DMS 273 (cell line): ENCODE measurements around the gene CLEC16A.
A peak's percentile ranks its signal among the peaks of the same experiment; 100 is the strongest.

Experiments
- DNase-seq: peaks from one replicate; lab custom pipeline; 2025; ENCODE audit not compliant: unreplicated experiment; lab: John Stamatoyannopoulos, UW

Gene CLEC16A

DNA sequence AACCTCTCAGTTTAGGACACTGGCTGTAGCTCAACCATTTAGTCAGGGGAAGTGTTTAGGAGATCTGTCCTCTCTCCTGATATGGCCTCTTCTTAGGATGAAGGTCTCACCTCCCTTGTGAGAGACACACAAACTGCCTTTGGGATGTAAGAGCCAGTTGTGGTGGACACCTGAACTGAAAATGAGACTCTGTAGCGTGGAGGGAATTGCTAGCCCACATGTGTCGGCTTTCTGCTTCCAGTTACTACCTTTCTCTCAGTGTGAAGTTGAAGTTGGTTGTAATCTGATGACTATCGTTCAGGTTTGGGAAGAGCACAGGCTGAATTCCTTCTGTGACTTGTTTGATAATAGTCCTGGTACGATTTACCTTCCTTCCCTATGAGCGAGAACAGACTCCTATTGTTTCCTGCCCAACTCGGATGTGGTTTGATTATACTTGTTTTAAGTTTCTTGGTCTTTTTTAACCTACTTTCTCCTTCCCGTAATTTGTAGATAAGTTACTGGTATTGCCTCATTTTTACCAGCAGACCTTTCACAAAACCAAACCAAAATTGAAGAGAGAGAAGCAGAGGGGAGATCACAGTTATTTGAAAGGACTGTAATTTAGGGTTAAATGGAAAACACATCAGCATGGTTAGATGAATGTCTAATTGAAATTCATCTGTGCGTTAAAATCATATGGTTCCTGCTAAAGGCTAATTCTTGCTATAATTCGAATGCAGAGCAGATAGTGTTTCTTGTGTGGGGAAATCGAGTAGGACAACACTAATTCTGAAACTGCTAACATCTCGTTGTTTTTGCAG lies 43.2 kb downstream of the CLEC16A start:
- DNase-seq: no peak

DNA sequence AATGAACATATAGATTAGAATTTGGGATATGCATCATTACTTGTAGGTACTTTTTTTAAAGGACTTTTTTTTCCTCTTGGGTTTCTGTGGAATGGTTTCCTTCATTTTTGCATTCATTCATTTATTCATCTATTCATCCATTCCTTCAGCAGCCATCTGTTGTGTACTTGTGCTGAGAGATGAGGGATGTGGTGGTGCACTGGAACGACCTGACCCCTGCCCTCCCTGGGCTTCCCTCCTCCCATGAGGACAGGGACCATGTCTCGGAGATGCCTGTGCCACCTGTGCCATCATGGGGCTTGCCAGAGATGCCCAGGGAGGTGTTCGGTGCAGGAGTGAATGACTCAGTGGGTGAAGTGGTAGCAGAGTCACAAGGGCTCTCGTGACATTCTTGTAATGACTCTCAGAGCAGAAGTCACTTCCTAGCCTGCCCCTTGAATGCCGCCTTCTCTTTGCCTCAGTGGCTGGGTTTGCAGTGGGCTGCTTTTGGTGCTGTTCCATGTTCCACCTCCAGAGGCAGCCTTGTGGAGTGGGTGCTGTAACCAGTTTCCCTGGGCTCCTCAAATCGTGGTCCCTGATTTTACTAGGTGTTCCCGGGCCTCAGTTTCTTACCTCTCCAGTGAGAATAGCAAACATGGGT lies 43.9 kb downstream of the CLEC16A start:
- DNase-seq: peak; percentile 32

DNA sequence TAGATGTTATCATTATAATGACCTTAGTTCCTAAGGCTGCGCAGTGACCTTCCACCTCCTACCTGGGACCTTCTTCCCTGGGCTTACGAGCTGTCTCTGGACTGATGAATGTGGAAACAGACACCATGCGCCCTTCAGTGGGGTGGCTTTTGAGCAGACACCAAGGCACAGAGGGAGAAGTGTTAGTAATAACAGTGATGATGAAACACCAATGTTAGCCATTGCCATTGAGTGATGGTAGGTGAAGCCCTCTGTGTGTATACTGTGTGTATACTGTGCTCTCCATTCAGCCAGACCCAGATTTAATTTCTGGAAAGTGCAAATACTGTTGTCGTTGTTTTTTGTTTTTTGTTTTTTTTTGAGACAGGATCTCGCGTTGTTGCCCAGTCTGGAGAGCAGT lies 44.5 kb downstream of the CLEC16A start:
- DNase-seq: no peak

DNA sequence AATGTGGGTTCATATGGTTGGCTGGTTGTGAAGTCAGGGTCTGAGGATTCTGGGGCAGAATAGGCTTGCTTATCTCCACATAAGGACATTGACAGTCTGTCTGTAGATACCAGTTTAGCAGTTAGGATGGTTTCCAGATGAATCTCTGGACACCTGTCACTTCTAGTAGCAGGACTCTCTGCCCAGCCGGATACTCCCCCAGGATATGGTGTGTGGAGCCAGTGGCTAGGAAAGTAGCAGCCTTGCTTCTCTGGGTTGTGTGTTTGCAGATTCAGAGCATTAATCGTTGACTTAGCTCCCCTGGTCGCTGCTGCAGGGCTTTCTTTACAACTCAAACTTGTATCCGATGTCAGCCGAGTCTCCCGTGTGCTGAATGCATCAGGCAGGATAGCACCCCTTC lies 45.2 kb downstream of the CLEC16A start:
- no peak for DNase-seq

DNA sequence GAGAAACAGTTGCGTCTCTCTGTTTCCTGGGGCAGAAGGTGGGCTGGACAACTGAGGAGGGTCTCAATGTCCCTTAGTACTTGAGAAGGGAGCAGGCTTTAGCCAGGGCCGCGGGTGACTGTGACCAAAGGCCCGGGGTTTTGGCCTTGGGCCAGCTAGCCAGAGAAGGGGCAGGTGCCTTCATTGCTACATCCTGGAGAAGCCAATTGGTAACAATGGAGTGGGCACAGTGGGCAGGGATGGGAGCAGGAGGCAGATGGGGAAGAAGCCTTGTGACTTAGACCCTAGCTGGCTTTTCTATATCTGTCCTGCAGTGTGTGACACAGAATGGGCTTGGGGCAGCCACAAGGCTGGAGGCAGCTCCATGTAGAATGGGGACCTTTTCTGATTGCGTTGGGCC lies 46.0 kb downstream of the CLEC16A start:
- DNase-seq: no peak

DNA sequence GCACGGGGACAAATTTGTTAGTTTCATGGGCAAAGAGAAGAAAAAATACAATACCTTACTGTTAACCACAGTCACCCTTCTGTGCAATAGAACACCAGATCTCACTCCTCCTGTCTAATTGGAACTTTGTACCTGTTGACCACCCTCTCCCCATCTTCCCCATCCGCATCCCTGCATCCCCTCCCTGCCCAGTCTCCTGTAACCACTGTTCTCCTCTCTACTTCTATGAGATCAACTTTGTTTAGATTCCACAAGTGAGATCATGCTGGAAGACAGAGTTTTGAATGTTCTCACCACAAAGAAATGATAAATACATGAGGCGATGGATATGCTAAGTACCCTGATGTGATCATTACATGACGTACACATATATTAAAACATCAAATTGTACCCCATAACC lies 47.7 kb downstream of the CLEC16A start:
- DNase-seq: no peak

DNA sequence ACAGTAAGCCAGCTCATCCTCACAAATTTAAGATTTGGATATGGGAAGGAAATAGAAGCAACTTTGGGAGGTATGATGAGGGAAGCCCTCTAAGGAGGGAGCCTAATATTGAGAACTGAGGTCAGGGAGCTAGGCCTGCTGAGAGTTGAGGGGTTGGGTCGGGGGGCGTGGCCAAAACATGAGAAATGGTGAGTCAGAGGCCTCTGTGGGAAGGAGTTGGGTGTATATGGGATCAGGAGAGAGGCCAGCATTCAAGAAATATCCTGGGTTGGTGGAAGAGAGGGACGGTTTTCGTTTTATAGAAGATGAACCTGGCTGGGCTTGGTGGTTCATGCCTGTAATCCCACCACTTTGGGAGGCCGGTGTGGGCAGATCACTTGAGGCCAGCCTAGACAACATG lies 48.4 kb downstream of the CLEC16A start:
- no peak for DNase-seq

DNA sequence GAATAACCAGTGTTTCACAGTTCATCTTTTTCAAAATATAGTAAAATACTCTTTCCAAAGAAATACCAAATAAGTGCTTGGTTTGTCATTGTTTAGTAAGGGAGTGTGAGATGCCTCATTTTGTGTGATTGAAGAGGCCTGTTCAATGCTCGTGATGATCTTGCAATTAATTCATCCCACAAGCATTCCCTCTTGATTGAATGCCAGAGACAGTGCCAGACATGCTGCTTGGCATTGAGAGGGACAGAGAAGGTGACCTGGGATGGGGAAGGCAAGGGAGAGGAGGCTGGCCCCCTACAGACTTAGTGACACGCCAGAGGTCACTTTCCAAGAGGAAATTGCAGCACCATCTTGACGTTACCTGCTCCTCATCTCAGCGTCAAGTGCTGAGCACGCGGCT lies 49.3 kb downstream of the CLEC16A start:
- no peak for DNase-seq

DNA sequence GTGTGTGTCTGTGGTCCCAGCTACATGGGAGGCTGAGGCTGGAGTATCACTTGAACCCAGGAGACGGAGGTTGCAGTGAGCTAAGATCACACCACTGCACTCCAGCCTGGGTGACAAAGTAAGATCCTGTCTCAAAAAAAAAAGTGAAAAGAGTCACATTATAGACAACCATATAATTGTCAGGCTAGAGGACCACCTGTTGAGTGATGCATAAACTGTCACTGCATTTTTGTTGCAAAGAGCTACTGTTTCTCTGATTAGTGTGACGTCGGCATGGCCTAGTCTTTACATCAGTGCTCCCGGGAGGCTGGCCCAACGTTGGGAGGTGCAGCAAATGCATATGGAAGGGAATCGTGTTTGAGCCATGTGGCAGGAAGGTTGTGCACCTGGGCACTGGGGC lies 50.2 kb downstream of the CLEC16A start:
- DNase-seq: no peak

DNA sequence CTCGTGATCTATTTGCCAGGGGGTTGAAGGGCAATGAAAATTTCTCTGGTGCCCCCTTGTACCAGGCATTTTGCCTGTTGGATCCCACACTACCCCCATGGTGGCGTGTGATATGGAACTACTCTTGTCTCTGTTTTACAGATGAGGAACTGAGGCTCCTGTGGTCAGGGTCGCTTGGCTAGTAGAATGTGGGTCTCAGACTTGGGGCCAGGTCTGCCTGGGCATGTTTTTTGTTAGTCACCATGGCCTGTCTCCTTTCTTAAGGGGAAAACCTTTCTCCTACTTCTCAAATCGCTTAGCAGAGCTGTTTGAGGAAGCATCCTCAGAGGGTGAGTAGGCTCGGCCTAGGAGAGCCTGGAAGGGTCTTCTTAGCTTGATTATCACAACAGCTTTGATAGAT lies 51.2 kb downstream of the CLEC16A start:
- DNase-seq: no peak

DNA sequence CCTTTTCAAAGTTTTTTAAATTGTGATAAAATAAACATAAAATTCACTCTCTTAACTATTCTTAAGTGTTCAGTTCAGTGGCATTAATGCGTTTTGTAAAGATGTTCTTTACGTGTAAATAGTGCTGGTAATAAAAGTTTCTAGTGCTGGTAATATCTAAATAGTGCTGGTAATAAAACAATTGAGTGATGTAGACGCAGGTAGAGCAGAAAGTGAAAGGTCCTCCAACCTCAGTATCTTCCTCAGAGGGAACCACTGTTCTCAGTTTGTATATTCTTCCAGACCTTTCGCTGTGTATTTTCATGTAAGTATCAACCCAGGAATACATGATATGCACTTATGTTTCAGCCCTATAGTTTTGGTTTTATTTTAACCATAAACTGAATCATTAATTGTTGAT lies 53.1 kb downstream of the CLEC16A start:
- DNase-seq: no peak

DNA sequence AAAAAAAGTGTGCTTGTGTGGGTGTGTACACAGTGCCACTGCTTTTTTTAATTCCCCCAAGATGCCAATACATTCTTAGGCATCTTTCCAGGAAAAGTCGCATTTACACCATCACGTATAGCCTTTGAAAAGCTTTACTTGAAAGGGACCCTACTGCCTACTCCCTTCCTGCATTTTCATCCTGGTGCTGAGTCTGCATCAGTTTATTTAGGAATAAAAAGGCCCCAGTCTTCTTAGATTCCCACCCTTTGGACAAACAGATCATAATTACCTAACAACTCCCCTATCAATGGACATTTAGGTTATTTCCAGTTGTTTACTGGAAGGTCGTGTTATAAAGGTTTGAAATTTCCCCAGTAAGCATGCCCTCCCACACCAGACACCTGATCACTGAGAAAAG lies 54.9 kb downstream of the CLEC16A start:
- no peak for DNase-seq

DNA sequence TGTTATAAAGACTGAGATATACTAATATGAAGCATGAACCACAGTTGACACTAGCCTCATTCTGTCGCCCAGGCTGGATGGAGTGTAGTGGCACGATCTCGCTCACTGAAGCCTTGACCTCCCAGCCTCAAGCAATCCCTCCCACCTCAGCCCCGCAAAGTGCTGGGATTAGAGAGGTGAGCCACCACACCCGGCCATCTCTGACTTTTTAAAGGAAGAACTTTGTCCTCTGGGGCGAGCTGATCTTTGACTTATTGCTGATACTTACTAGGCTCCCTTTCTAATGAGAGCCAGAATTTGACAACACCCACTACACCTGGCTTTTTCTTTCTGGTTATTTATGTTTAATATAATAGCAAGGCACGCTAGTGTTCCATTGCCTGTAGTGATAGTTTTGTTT lies 57.2 kb downstream of the CLEC16A start:
- no peak for DNase-seq

DNA sequence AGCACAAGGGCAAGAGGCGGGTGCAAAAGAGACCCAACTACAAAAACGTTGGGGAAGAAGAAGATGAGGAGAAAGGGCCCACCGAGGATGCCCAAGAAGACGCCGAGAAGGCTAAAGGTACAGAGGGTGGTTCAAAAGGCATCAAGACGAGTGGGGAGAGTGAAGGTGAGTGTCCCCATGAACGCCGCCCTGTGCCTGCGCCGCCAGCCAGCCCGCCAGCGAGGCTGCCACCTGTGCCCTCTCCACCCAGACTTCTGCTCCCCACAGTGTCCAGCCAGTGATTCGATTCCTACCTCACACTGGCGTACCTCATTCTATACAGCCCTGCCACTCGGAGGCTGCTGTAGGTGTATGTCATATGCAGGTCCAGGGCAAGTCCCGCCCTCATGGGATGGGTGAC lies 58.8 kb downstream of the CLEC16A start:
- DNase-seq: no peak

DNA sequence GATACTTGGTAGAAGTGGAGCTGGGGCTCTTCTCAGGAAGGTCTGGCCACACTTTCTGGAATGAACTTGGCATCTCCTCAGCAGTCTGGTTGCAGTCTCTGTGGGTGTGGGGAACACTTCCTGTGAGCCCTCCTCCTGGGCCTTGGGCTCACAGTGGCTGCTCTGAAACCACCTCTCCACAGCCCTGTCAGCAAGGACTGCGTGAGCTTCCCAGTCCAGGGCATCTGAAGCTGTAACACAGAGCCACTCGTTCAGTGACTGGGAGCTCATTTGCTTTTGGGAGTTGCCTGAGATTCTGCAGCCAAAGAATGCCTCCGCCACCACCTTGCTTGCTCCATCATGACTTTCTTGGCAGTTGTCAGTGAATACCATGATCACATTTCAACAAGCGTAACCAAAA lies 60.0 kb downstream of the CLEC16A start:
- DNase-seq: no peak

DNA sequence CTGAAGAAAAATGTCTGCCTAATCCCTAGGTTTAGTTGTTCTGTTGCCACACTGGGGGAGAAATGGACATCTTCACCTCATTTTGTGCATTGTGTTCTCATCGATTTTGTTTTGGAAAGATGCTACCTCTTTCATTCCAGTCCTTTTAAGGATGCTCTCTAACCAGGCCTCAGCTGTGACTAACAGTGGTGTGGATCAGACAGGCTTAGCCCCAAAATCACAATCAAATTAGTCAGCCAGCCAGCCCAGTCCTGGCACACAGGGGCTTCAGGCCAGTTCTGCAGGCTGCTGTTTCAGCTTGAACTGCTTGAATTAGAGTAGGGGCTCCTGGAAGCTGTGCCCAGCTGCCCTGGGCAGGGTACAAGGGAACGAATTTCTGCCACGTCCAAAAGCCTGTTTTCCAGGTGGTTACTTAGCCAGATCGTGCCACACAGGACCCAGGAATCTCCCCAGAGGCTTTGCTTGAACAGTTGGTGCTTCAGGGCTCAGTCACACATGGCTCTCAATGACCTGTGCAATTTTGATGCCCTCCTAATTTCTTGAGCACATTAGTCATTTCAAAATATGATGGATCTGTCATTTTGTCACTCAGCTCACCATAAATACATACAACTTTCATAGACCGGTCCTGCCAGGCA lies 60.7 kb downstream of the CLEC16A start:
- no peak for DNase-seq

DNA sequence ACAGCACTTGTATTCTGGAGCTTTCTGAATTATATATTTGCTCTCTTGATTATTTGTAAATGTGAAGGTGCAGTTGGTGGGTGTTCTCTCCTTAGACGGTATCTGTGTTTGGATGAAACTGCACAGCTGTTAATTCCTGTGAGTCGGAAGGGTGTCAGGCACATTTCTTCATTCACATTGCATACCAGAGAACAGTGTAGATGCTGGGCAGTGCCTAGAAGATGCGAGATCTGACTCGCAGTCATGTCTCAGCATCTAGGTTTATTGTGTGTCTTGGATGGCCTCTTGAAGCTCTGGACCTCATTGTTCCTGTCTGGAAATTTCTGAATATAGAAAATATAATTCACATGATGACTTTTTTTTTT lies 61.2 kb downstream of the CLEC16A start:
- DNase-seq: no peak

DNA sequence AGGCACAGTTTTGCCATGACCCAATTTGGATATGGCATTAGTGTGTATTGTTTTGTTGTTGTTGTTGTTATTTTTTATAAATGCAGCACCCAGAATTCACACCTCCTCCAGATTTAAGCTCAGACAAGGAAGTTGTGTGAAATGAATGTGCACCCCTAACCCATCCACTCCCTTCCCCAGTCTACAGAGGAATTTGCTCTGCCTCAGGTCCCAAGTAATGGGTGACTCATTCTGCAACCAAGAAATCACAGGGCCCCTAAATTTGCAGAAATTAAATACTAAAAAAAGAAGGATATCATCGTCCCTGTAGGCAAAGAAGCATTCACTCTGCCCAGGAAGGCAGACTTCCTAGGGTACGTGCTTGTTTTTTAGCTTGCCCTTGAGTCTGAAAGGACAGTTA lies 62.3 kb downstream of the CLEC16A start:
- no peak for DNase-seq

DNA sequence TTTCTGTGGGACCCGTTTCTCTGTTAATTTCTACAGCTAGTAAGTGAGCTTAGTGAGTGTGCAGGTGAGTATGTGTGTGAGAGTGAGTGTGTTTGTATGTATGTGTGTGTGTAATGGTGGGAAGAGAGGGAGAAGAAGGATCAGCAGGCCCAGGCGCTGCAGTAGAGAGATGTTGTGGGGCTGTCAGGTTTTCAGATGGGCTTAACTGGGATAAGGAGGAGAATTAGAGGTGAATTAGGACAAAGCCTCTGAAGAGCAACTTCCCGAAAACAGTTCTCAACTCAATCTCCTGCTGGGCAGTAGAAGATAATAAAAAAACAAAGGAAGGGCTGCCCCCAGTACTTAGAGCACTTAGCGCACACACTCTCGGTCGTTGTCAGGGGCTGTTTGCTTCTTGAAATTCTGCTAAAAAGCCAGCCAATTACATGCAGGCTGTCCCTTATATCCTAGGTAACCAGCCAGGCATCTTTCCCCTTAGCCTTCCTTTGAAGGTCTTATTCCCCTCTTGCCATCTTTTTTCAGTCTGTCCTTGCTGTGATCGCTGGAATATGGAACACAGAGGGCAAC lies 63.4 kb downstream of the CLEC16A start:
- DNase-seq: no peak

DNA sequence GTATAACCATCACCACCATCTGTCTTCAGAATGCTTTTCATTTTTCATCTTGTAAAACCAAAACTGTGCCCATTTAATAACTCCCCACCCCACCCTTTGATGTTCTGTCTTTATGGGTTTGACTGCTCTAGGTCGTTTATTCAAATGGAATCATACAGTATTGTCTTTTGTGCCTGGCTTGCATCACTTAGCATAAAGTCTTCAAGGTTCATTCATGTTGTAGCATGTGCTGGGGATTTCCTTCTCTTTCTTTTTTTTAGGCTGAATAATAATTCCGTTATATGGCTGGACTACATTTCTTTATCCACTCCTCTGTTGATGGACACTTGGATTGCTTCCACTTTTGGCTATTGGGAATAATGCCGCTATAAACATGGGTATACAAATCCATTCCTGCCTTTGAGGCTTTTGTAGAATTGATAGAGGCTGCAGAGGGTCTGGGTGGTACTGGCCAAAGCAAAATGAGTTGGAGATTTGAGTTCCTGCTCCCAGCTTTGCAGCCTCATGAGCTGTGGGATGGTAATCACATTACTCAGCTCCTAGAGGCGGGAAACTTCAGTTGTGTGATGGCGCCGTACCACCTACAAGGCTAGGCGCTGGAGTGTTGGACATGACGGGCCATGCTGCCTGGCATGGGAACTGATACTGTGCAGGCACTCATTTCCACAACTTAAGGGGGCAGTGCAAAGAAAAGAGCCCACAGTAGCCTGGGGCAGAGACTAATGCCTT lies 64.8 kb downstream of the CLEC16A start:
- no peak for DNase-seq

DNA sequence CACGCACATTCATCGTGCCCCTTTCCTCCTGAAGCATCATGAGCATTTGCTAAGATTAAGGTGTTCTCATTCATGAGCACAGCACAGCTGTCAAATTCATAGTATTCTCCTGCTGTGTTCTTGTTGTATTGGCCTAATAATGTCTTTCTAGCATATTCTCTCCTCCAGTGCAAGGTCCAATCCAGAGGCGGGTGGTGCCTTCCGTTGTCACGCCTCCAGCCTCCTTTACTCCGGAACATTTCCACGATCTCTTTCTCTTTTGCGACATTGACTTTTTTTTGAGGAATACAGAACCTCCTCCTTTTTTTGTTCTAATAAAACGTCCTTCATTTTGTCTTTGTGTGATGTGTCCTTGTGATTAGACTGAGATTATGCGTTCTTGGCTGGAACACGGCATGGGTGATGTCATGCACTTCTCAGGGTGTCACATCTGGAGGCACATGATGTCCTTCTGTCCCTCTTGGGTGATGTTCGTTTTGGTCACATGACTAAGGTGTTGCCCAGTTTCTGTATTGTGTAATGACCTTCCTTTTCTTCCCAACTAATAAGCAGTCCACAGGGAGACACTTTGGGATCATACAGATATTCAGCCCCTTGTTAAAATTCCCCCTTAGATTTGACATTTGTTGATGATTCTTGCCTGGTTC lies 66.3 kb downstream of the CLEC16A start:
- no peak for DNase-seq
